HK-2 (cell line): ENCODE measurements around the gene EVX2.

Experiments used
- DNase-seq: peaks from one replicate; pipeline ENCODE4 v3.0.0-alpha.2; 2018; ENCODE audit not compliant: unreplicated experiment

The EVX2 gene

DNA sequence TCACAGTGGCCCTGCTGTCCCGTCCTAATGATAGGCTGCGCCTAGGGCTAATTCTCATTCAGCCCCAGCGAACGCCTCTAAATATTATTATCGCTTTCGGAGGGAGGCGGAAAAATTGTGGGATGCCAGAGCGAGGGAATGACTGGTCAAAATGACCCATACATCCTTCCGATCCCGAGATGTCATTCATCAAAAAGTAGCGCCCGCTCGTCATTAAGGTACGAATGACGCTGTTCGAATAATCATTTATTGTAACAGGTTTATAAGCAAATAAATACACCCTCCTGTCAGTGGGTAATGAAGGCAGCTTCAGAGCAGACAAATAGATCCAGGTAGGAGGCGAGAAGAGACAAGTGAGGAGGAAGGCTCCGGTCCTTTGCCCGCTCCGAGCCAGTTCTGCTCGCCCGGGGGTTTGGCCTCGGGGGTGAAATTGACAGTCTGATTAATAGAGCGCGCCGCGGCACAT, at the start of gene EVX2:
Gene EVX2, minus strand, starts transcription at position 167 of the 466 bp plus-strand sequence. CDS start 186 bp downstream, outside the sequence.
- DNase-seq, result no peak

DNA sequence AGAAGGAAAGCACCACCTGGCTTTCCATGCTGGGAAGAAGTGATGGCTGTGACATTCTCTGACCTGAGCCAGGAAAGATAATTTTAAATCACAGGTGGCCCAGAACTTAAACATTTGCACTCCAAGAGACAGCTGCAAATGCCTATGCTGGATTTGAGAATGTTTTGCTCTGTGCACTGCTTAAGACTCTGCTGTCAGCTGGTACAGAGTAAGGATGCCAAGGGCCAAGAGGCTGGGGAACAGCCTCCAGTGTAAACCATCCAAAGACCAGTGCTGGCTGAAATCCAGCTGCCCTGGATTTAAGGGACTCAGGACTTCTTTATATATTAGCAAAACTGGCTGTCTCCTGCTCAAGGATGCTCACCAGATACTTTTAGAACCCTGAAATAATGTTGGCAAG, 49.6 kb upstream of the EVX2 start:
- no peak for DNase-seq

DNA sequence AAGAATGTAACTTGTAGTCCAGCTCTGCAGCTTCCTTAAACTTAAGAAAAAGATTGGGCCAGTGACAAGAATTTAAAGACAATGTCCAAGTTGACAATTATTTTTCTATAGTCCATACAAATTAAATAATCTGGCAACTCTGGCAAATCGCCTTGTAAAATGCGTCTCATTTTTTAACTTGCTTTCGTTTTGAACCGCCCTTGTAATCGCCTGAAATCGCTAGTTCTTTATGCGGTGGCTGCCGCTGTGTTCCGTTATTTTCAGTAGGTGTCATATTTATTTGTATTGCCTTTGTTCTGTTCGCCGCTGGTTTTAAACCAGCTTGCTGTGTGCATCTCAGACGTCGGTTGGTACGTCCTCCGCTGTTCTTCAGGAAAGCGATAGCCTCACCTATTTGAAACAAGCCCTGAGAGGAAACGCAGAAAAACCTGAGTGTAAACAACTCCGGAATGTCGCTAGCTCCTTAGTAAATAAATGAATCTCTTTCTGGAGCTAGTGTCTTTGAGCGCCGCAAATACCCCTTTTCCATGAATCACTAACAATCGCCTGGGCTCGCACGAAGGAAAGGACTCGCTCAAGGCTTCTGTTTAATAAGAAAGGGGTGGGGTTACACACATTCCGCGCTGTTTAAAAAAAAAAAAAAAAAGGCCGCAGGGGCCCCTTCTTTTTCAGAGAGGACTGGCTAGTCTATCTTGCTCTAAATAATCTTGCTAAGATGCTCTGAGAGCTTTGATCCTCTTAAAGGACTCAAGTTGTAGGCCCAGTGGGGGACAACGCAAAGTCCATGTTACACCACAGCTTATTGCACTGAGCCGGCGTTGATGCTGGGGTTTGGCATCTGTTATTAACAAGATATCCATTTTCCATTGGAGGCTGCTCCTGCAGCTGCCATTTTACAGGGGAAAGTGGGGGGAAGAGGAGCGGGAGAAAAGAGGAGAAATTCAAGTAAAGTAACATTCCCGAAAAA, 48.7 kb upstream of the EVX2 start:
- DNase-seq, result no peak

DNA sequence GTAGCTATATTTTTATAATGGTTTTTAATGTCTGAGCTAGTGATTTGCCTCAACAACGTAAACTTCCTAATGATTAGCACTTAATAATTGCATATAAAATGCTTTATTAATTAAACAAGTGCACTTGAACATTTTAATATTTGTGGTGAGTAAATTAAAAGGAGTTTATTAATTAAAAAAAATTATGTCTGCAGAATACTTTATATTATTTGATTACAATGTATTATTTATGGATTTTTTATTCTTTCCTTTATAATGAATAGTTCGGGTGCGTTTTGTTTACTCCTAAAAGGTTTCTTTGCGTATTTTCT, 48.0 kb upstream of the EVX2 start:
- DNase-seq, result no peak

DNA sequence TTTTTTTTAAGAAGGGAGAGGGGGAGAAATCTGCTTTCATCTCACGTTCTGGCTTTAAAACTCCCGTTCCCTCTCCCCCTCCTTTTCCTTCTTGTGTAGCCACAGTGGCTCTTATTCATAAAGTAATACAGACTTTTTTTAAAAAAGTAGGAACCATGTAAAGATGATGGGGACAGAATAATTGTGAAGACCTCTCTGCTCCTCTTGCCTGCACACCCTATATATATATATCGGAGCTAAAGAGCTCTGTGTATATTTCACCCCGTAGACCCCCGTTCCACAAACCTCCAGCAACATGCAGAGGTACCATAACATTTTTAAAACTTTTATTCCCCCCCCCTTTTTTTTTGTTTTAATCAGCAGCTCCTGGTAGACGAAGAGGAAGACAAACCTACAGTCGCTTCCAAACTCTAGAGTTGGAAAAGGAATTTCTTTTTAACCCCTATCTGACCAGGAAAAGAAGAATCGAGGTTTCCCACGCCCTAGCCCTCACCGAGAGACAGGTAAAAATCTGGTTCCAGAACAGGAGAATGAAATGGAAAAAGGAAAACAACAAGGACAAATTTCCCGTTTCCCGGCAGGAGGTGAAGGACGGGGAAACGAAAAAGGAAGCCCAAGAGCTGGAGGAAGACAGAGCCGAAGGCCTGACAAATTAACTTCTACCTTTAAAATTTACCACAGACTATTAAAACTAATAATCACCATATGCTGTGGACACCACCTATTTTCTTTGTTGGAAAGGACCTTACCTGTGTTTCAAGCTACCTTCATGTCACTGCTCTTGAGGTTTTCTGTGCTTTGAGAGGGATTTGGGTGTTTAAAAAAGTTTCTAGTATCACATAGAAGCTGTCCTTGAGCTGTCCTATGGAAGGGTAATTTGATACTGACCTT, 47.4 kb upstream of the EVX2 start:
- DNase-seq, result no peak

DNA sequence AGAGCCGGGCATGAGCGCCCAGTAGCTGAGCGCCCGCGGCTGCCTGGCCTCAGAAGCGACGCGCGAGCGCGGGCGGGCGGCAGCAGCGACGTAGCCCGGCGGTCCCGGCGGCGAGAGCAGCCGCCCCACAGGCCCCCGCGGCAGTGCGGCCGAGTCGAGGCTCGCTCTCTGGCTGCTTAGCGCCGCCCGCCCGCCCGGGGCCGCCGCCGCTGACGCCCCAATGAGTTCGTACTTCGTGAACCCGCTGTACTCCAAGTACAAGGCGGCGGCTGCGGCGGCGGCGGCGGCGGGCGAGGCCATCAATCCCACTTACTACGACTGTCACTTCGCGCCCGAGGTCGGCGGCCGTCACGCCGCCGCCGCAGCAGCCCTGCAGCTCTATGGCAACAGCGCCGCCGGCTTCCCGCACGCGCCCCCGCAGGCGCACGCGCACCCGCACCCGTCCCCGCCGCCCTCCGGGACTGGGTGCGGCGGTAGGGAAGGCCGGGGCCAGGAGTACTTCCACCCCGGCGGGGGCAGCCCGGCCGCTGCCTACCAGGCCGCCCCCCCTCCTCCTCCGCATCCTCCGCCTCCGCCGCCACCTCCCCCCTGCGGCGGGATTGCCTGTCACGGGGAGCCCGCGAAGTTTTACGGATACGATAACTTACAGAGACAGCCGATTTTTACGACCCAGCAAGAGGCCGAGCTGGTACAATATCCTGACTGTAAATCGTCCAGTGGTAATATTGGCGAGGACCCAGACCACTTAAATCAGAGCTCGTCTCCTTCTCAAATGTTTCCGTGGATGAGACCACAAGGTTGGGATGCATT, 46.6 kb upstream of the EVX2 start:
- DNase-seq, result peak; percentile 41

DNA sequence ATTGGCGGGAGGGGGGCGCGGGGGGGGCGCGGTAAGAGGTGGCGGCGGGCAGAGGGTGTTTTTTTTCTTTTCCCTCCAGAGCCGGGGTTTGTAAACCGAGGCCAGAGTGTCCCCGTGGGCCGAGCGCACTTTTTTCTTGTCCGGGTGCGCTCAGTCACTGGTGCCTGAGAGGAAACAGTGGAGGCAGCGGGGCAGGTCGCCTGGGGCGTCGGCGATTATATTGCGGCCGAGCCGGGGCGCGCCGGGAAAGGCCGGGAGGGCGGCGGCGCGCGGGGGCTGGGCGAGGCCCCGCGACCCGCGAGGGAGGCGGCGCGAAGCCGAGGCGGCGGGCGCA, 46.0 kb upstream of the EVX2 start:
- peak; percentile 51 for DNase-seq

DNA sequence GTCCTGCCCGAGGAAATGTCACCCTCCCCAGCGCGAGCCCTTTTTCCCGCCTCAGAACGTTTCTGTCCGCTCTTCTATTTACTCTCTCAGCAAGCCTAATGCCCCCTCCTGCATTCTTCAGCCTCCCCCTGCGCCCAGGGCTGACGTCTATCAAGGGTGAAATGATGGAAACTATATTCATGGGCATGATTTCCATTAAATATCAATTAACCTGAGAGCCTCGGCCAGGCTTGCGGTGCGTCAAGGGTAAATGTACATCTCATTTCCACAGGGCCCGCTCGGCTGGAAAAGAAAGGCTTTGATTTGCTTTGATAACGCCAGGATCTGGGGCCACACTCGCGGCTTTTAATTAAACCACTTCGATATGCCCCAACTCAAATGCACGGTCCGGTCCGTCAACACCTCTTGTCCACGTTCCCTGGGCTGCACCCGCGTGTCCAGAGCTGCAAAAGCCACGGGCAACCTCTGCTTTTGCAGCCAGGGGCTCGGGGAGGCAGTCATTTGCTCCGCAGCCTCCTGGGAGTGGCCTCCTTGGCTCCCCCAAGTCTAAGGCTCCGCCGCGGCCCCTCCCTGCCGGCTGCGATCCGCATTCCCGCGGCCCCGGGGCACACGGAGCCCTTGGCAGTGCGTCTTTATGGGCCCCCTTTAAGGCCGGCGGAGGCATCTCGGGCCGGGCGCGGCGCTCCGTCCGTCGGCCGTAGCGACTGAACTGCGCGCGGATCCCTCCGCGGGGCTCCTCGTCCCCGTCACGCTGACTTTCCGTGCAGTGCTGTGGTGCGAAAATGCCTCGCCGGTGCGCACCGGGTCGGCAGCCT, 45.4 kb upstream of the EVX2 start, which contains the start of gene HOXD8:
Gene HOXD8, plus strand, starts transcription at position 724 of the 815 bp plus-strand sequence. CDS start 662 bp downstream, outside the sequence.
- peak; percentile 71 for DNase-seq

DNA sequence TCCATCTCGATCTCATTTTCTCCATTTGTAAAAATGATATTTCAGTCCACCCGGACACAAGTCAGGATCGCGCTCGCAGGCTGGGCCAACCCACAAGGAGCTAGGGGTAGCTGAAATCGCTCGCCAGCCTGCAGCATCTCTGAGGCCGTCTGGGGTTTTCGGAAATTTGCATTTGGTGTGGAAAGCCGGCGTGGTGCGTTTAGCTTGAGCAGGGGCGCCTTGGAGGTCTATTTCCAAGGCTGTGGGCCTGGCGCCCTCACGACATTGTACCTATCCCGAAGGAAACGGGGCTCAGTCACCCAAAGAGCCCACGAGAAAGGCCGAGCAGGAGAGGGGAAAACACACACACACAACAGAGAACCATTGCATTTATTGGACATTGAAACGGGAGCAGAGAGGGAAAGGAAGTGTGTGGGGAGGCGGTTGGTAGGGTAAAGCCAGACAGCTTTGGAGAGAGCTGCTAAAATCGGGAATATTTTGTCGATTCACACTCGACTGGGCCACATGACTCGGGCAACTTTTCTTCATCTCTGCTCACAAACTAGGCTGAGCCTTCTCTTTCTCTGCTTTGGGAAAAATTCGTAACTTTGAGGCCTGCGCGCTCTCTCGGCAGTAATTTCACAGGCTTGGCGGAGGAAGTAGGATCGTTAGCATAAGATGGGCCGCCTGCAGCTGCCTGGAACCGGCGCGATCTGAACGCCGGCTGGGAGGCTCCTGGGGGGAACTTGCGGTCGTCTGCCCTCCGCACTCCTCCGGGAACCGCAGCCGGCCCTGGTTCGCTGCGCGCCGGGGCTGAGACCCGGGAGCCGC, 44.6 kb upstream of the EVX2 start:
- DNase-seq, result no peak

DNA sequence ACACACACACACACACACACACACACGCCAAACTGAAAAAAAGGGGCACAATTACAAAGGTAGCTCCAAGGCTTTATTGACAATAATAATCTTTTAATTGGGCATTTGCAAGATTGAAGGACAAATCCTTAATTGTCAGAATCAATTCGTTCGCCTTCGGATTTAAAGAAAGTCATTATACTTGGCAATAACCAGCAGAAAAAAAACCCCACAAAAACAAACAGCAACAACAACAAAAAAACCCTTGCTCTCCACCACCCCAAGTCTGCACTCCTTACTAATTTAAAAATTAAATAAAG, 44.0 kb upstream of the EVX2 start:
- DNase-seq, result no peak

DNA sequence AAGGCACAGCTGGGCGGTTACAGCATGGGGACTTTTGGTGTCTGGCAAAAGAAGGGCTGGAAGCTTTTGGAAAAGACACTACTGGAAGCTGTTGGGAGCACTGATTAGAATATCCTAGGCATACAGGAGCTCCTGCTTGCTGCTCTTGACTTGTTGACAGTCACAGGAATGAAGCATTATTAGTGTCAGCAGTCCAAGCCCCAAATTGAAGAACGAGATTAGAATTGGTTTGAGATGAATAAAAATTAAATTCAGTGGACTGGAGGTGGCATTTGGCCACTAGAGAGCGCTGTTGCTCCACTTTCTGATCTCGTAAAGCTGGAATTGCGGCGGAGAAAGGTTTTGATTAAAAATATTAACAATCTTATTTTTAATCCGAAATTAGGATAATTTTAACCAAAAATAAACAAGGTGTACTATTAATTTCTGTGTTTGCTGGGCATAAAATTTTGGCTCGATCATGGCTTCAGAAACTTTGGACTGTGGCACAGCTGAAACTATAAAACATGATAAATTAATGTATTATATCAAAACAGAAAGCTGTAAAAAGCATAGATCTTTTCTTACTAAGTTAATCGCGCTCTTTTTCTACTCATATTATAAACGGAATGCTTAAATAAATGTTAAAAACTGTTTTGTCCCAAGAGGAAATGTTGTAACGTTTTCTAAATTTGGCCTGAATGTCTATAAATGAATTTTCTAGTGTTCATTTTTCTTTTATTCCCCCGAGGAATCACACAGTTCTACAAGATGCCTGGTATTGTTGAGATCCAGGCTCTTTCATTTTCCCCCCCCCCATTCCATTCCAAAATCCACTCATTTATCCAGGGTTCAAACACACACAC, 43.4 kb upstream of the EVX2 start:
- peak; percentile 60 for DNase-seq

DNA sequence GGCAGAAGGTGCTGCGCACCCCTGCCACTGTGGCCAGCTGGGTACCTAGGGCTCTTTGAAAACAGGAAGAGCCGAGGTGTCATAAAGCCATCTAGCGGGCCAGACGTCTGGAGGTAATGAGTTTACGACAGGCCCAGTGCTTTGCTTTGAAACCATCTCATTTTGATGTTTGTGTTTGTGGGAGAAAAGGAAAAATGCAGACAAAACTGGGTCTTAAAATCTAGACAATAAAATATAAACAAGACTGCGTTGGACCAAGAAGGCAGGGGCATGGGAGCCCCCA, 42.0 kb upstream of the EVX2 start:
- DNase-seq, result no peak

DNA sequence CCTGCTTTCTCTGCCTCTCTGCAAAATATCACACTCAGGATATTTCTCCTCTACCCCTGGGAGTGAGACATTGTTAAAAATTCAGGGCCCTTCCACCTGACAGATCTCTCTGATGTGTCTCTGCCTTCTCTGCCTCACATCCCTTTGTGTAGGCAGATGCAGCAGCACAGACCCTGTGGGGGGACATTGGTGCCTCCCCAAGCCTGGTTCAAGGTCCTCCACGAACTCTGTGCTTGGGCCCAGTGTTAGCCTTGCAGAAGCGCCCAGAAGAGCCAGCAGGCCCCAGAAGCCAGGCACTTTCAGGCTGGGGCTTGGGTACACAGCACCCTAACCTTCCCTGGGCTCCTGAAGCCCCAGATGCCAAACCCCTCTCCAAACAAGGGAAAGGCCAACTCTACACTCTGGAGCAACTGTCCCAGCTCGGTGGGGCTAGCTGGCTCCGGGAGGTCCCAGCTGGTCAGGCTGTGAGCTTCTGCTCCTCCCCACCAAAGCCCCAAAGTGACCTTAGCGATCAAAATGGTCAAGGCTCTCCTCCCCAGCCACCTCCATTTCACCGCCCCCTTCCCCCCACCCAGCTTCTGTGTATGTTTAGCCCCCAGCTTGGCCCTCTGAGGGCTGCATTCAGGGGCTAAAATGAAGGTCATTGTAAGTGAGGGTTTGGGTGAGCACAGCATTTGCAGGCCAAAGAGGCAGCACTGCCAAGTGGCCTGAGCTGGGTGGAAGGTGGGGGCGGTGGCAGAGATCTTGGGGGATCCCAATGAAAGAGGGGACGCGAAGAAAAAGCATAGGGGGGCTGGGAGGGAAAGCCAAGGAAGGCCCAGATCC, 41.4 kb upstream of the EVX2 start:
- DNase-seq, result no peak

DNA sequence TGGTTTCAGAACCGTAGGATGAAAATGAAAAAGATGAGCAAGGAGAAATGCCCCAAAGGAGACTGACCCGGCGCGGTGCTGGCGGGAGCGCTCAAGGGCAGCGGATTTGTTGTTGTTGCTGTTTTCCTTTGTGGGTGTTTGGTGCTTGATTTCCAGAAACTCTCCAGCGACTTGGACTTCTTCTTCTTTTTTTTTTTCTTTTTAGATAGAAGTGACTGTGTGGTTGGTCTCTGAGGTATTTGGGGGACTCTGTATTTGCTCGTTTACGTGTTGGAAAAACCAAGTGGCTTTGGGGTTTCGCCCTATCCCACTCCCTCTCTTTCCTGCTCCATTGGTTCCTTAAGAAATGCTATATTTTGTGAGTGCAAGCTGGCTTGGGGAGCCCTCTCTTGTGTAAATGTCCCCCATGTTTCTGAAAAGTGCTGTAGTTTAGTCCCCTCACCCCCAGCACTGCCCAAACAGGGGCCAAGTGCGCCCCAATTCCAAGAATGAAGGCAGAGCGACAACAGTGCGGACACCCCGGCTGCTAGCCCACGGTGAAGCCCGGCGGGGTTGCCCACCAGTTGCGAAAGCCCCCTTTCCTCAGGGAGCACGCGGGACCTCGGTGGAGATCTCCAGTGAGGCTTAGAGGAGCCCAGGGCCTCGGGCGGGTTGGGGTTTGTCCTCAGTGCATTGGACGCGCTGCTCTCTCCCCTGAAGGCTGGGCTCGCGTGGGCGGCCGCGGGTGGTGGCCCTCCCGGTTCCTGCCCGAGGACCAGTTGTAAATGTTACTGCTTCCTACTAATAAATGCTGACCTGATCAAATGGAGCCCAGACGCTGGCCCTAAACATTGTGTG, 40.6 kb upstream of the EVX2 start:
- no peak for DNase-seq

DNA sequence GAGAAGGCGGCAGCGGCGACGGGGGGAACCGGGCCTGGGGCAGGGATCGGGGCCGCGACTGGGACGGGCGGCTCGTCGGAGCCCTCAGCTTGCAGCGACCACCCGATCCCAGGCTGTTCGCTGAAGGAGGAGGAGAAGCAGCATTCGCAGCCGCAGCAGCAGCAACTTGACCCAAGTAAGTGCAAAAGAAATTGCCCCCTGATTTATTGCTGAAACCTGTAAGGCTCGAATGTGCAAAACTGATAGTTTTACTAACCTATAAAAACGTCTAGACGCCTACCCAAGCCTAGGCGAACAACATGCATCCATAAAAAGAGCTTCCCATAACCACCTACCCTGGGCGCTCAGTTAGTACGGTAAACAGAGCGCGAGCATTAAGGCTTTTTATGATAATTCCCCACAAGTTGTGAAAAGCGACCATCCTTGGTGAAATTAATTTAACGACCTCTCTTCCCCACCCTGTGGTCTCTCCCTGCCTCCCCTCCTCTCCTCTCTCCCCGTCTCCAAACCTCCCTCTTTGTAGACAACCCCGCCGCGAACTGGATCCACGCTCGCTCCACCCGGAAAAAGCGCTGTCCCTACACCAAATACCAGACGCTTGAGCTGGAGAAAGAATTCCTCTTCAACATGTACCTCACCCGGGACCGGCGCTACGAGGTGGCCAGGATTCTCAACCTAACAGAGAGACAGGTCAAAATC, 39.8 kb upstream of the EVX2 start:
- no peak for DNase-seq

DNA sequence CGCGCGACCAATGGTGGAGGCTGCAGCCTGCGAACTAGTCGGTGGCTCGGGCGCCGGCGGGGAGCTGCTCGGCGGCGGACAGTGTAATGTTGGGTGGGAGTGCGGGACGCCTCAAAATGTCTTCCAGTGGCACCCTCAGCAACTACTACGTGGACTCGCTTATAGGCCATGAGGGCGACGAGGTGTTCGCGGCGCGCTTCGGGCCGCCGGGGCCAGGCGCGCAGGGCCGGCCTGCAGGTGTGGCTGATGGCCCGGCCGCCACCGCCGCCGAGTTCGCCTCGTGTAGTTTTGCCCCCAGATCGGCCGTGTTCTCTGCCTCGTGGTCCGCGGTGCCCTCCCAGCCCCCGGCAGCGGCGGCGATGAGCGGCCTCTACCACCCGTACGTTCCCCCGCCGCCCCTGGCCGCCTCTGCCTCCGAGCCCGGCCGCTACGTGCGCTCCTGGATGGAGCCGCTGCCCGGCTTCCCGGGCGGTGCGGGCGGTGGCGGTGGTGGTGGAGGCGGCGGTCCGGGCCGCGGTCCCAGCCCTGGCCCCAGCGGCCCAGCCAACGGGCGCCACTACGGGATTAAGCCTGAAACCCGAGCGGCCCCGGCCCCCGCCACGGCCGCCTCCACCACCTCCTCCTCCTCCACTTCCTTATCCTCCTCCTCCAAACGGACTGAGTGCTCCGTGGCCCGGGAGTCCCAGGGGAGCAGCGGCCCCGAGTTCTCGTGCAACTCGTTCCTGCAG, 39.1 kb upstream of the EVX2 start, which contains the start of gene HOXD9:
Gene HOXD9, plus strand, starts transcription at position 37 of the 728 bp plus-strand sequence. Its CDS starts 50 bp downstream, at position 87.
- DNase-seq, result peak; percentile 72
